Caco-2 (cell line): ENCODE results near the gene RYR1. TPM values are rescaled to one million over a fixed set of nuclear protein-coding genes. Genes with fewer than 3 reads are reported as not detected.

Experiments used
- BruUV-seq: library from RNA; stranded (reverse); fragments of 400-500 nt; replicated peaks from 2 replicates; lab custom pipeline; 2021; lab: Mats Ljungman, UMichigan
- CTCF ChIA-PET: fragments of 300-600 bp; sonication (Branson Sonifier 250); formaldehyde crosslinking; loops from one replicate; lab custom pipeline; 2022; ENCODE audit warnings: antibody characterized with exemption; lab: Charles Lee
- POLR2A ChIA-PET: fragments of 300-600 bp; sonication (Branson Sonifier 250); formaldehyde crosslinking; loops from one replicate; lab custom pipeline; 2022; ENCODE audit warnings: antibody characterized with exemption; lab: Charles Lee
- DNase-seq, 2 experiments: peaks; one replicate each; pipeline versions ENCODE4 v3.0.0 to v3.0.0-alpha.2; 2020 to 2022
- H3K27me3 ChIP-seq: replicated peaks from 2 replicates; pipeline ENCODE4 v1.6.0; 2011; ENCODE audit warnings: low read length; ENCODE audit not compliant: control insufficient read depth, insufficient read depth
- H3K36me3 ChIP-seq: 2 replicates; pipeline ENCODE4 v1.5.1; 2011; ENCODE audit warnings: low read length; ENCODE audit not compliant: control insufficient read depth, insufficient read depth
- H3K4me1 ChIP-seq: fragments of 250-450 bp; sonication (Bioruptor Pico); 2 replicates; pipeline ENCODE4 v1.5.1; 2020; ENCODE audit warnings: mild to moderate bottlenecking
- H3K4me3 ChIP-seq: 2 replicates; pipeline ENCODE4 v1.5.1; 2011; ENCODE audit warnings: low read depth, mild to moderate bottlenecking, control low read depth, low read length
- H3K9me3 ChIP-seq: fragments of 250-450 bp; sonication (Bioruptor Pico); 2 replicates; pipeline ENCODE4 v1.5.1; 2020; ENCODE audit warnings: mild to moderate bottlenecking, moderate library complexity
- H3K27ac Mint-ChIP-seq: one replicate; pipeline ENCODE4 v1.8.0; 2022; ENCODE audit warnings: mixed read lengths; ENCODE audit not compliant: unreplicated experiment
- H3K27me3 Mint-ChIP-seq: one replicate; pipeline ENCODE4 v1.8.0; 2022; ENCODE audit warnings: mixed read lengths; ENCODE audit not compliant: insufficient read depth, unreplicated experiment
- H3K36me3 Mint-ChIP-seq: one replicate; pipeline ENCODE4 v1.8.0; 2022; ENCODE audit warnings: mild to moderate bottlenecking, mixed read lengths; ENCODE audit not compliant: insufficient read depth, unreplicated experiment
- H3K4me1 Mint-ChIP-seq: one replicate; pipeline ENCODE4 v1.8.0; 2022; ENCODE audit warnings: low read depth, mixed read lengths; ENCODE audit not compliant: unreplicated experiment
- H3K4me3 Mint-ChIP-seq: one replicate; pipeline ENCODE4 v1.8.0; 2022; ENCODE audit warnings: mild to moderate bottlenecking, moderate library complexity, mixed read lengths; ENCODE audit not compliant: unreplicated experiment
- H3K9me3 Mint-ChIP-seq: one replicate; pipeline ENCODE4 v1.8.0; 2022; ENCODE audit warnings: mixed read lengths; ENCODE audit not compliant: unreplicated experiment
- CTCF ChIP-seq, 2 experiments: fragments of 200-600 bp in 1 of 2; IDR thresholded peaks; 1 replicate in 1 of 2; 2 replicates in 1 of 2; pipeline versions ENCODE4 v1.5.1 to v1.8.0; 2011 to 2022; ENCODE audit warnings: antibody characterized with exemption in 1 of 2, control low read depth in 1 of 2, inconsistent platforms in 1 of 2, low read depth in 1 of 2, low read length in 1 of 2, mild to moderate bottlenecking in 1 of 2, moderate library complexity in 1 of 2; ENCODE audit not compliant: insufficient read depth in 1 of 2, severe bottlenecking in 1 of 2, unreplicated experiment in 1 of 2
- intact Hi-C: fragments of 100-400 bp; cut with micrococcal nuclease; formaldehyde crosslinking; loops from one replicate; pipeline ENCODE4 v1.10.0; 2022; ENCODE audit not compliant: unreplicated experiment
- total RNA-seq: library from RNA; stranded (reverse); gene quantifications from 2 replicates; pipeline ENCODE4 v1.2.3, GENCODE V29; 2022

Gene RYR1
- total RNA-seq, 1 experiment from 2014 or later = 5.6 TPM

GRCh38 chr19:38565691-38566105, 132.2 kb downstream of the RYR1 start:
- peak overlapping the region; percentile 47 for H3K27ac Mint-ChIP-seq
- Histone ChIP-seq H3K27me3 (no peaks in the 10 kb centered on the region; the same call in 1 of the 2 replicates), H3K4me3 (peak overlapping the region; percentile 51), H3K4me1 (peaks cover 14% of the 10 kb centered on the region), H3K36me3 (no peaks in the 10 kb centered on the region), H3K9me3 (no peaks in the 10 kb centered on the region)
- H3K27me3 Mint-ChIP-seq = peaks cover 15% of the 10 kb centered on the region
- CTCF ChIA-PET = interaction anchor here (1.0 kb wide), 1 partner anchor 192 kb away, joined by 3 read pairs; the partner anchor contains the start of gene PSMD8
- TF ChIP-seq CTCF (IDR thresholded peaks at IDR 0.05; ENCODE audit: insufficient read depth in 1 of 2, low read depth in 1 of 2, low read length in 1 of 2, severe bottlenecking in 1 of 2, unreplicated experiment in 1 of 2) = no peak
- H3K4me1 Mint-ChIP-seq = peaks cover 6% of the 10 kb centered on the region
- POLR2A ChIA-PET = no interaction called here
- H3K9me3 Mint-ChIP-seq = no peaks in the 10 kb centered on the region
- no peak for DNase-seq
- no peaks in the 10 kb centered on the region for H3K36me3 Mint-ChIP-seq
- no TSS peak for BruUV-seq
- intact Hi-C loops = no loop called here
- H3K4me3 Mint-ChIP-seq = peak overlapping the region; percentile 68

GRCh38 chr19:38569368-38569983, 136.0 kb downstream of the RYR1 start:
- Histone ChIP-seq H3K9me3 (no peaks in the 10 kb centered on the region), H3K36me3 (no peaks in the 10 kb centered on the region), H3K4me3 (no peak overlapping the region), H3K27me3 (no peaks in the 10 kb centered on the region; the same call in 1 of the 2 replicates), H3K4me1 (peaks cover 8% of the 10 kb centered on the region)
- no peak for TF ChIP-seq CTCF (IDR thresholded peaks at IDR 0.05; ENCODE audit: insufficient read depth in 1 of 2, low read depth in 1 of 2, low read length in 1 of 2, severe bottlenecking in 1 of 2, unreplicated experiment in 1 of 2)
- intact Hi-C loops = no loop called here
- Mint-ChIP-seq H3K4me3 (no peak overlapping the region), H3K36me3 (no peaks in the 10 kb centered on the region), H3K27ac (no peak overlapping the region), H3K27me3 (peaks cover 4% of the 10 kb centered on the region), H3K9me3 (no peaks in the 10 kb centered on the region), H3K4me1 (peaks cover 6% of the 10 kb centered on the region)
- no peak for DNase-seq
- POLR2A ChIA-PET = no interaction called here
- CTCF ChIA-PET = interaction anchor here (0.7 kb wide), 2 partner anchors 384 to 676 kb away, joined by 3 read pairs; partner anchors contain the start of gene IFNL3
- BruUV-seq = no TSS peak

DNA sequence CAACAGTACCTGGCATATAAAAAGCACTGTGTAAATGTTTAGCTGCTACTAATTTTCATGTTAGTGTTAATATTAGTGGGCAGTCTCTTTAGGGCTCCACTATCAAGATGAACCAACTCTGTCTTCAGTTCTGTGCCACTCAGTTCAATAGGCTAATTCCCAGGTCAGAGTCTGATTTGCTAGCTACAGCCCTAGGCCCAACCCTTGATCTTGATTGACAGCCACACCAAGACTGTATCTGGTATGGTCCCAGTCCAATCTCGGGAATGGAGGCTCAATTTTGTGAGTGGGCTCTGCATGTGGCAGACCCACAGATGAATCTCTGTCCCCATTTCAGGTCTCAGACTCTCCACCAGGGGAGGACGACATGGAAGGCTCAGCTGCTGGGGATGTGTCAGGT, 138.2 kb downstream of the RYR1 start:
- H3K4me3 Mint-ChIP-seq = no peak overlapping the region
- no peak for TF ChIP-seq CTCF (IDR thresholded peaks at IDR 0.05; ENCODE audit: insufficient read depth in 1 of 2, low read depth in 1 of 2, low read length in 1 of 2, severe bottlenecking in 1 of 2, unreplicated experiment in 1 of 2)
- CTCF ChIA-PET = interaction anchor here (0.8 to 1.1 kb wide), 2 partner anchors 10 to 63 kb away, joined by 3 read pairs; no protein-coding TSS in a partner anchor
- no peaks in the 10 kb centered on the region for H3K27me3 Mint-ChIP-seq
- H3K9me3 Mint-ChIP-seq = no peaks in the 10 kb centered on the region
- H3K36me3 Mint-ChIP-seq = no peaks in the 10 kb centered on the region
- Histone ChIP-seq H3K4me3 (no peak overlapping the region), H3K4me1 (no peaks in the 10 kb centered on the region), H3K9me3 (no peaks in the 10 kb centered on the region), H3K36me3 (no peaks in the 10 kb centered on the region), H3K27me3 (no peaks in the 10 kb centered on the region)
- POLR2A ChIA-PET = no interaction called here
- no TSS peak for BruUV-seq
- H3K4me1 Mint-ChIP-seq = no peaks in the 10 kb centered on the region
- H3K27ac Mint-ChIP-seq = no peak overlapping the region
- intact Hi-C loops = no loop called here
- DNase-seq = no peak
